DOHH2 (cell line): ENCODE results near the gene SUSD5.

Experiments used
- H3F3A ChIP-seq: fragments of 200-600 bp; sonication (generic), shearing (Covaris generic); 2 replicates; pipeline ENCODE4 v1.6.0; 2016; ENCODE audit warnings: antibody characterized with exemption, mild to moderate bottlenecking; ENCODE audit not compliant: control insufficient read depth, insufficient read depth
- H3K27ac ChIP-seq: fragments of 200-600 bp; sonication (generic); 2 replicates; pipeline ENCODE4 v1.5.1; 2014; ENCODE audit warnings: low read depth, mild to moderate bottlenecking, low read length, moderate library complexity
- H3K27me3 ChIP-seq: fragments of 200-600 bp; sonication (generic); 2 replicates; pipeline ENCODE4 v1.6.1; 2014; ENCODE audit warnings: mild to moderate bottlenecking, low read length, mixed read lengths; ENCODE audit not compliant: control insufficient read depth
- H3K36me3 ChIP-seq: fragments of 200-600 bp; sonication (generic); 2 replicates; pipeline ENCODE4 v1.6.1; 2014; ENCODE audit warnings: mild to moderate bottlenecking, low read length, moderate library complexity, mixed read lengths; ENCODE audit not compliant: control insufficient read depth
- H3K4me1 ChIP-seq: fragments of 200-600 bp; sonication (generic); 2 replicates; pipeline ENCODE4 v1.6.1; 2014; ENCODE audit warnings: mild to moderate bottlenecking, low read length, mixed read lengths; ENCODE audit not compliant: control insufficient read depth
- H3K4me2 ChIP-seq: fragments of 200-600 bp; sonication (generic); 2 replicates; pipeline ENCODE4 v1.6.0; 2014; ENCODE audit warnings: mild to moderate bottlenecking, low read length, moderate library complexity
- H3K4me3 ChIP-seq: fragments of 200-600 bp; sonication (generic); 2 replicates; pipeline ENCODE4 v1.5.1; 2014; ENCODE audit warnings: mild to moderate bottlenecking, low read length, mixed read lengths
- H3K79me2 ChIP-seq: fragments of 200-600 bp; sonication (generic); 2 replicates; pipeline ENCODE4 v1.6.1; 2014; ENCODE audit warnings: mild to moderate bottlenecking, low read length, mixed read lengths; ENCODE audit not compliant: control insufficient read depth
- H3K9me2 ChIP-seq: fragments of 200-600 bp; sonication (generic); replicated peaks from 2 replicates; pipeline ENCODE4 v1.6.1; 2014; ENCODE audit warnings: mild to moderate bottlenecking, low read length, mixed read lengths; ENCODE audit not compliant: control insufficient read depth
- H3K9me3 ChIP-seq: fragments of 200-600 bp; sonication (generic); 2 replicates; pipeline ENCODE4 v1.6.1; 2014; ENCODE audit warnings: antibody characterized with exemption, low read length, mixed read lengths; ENCODE audit not compliant: control insufficient read depth, insufficient read depth
- H4K20me1 ChIP-seq: fragments of 200-600 bp; sonication (generic); 2 replicates; pipeline ENCODE4 v1.6.0; 2014; ENCODE audit warnings: low read depth, mild to moderate bottlenecking, antibody characterized with exemption, low read length, moderate library complexity; ENCODE audit not compliant: control insufficient read depth, insufficient read depth
- CTCF ChIP-seq: fragments of 200-600 bp; sonication (generic); IDR thresholded peaks from one replicate; pipeline ENCODE4 v1.5.1; 2014; ENCODE audit warnings: antibody characterized with exemption, mild to moderate bottlenecking, low read depth, low read length; ENCODE audit not compliant: poor library complexity, severe bottlenecking
- EZH2phosphoT487 ChIP-seq: fragments of 200-600 bp; sonication (generic); IDR thresholded peaks from 2 replicates; pipeline ENCODE4 v1.6.1; 2017; ENCODE audit warnings: borderline replicate concordance, mild to moderate bottlenecking, antibody characterized with exemption, low read length, moderate library complexity, mixed read lengths

SUSD5 gene

GRCh38 chr3:33231756-33232465 lies 13.3 kb upstream of the SUSD5 start:
- Histone ChIP-seq H3K4me1 (no peaks in the 10 kb centered on the region), H3K36me3 (no peaks in the 10 kb centered on the region), H4K20me1 (no peaks in the 10 kb centered on the region), H3K4me3 (no peak overlapping the region), H3K27me3 (no peaks in the 10 kb centered on the region; the same call in 1 of the 2 replicates), H3F3A (no peaks in the 10 kb centered on the region), H3K9me3 (no peaks in the 10 kb centered on the region), H3K27ac (no peak overlapping the region), H3K4me2 (no peak overlapping the region), H3K79me2 (no peaks in the 10 kb centered on the region), H3K9me2 (no peaks in the 10 kb centered on the region)
- no peak for TF ChIP-seq CTCF
- no peak for TF ChIP-seq EZH2phosphoT487

- Histone ChIP-seq H3K4me2 (no peak overlapping the region), H3K27ac (no peak overlapping the region), H3K79me2 (no peaks in the 10 kb centered on the region), H4K20me1 (no peaks in the 10 kb centered on the region), H3K36me3 (no peaks in the 10 kb centered on the region), H3F3A (no peaks in the 10 kb centered on the region), H3K4me1 (no peaks in the 10 kb centered on the region), H3K9me3 (no peaks in the 10 kb centered on the region), H3K4me3 (no peak overlapping the region), H3K27me3 (no peaks in the 10 kb centered on the region; the same call in 1 of the 2 replicates), H3K9me2 (no peaks in the 10 kb centered on the region)
- TF ChIP-seq EZH2phosphoT487 (no peak), CTCF (no peak)
Measured at GRCh38 chr3:33229947-33230346, 11.3 kb upstream of the SUSD5 start.

- TF ChIP-seq EZH2phosphoT487 (no peak), CTCF (no peak)
- no peak overlapping the region for H3K4me3 ChIP-seq
- H3K27me3 ChIP-seq, result no peaks in the 10 kb centered on the region; the same call in 1 of the 2 replicates
- no peaks in the 10 kb centered on the region for H3K79me2 ChIP-seq
- H3K9me2 ChIP-seq, result no peaks in the 10 kb centered on the region
- no peaks in the 10 kb centered on the region for H3K4me1 ChIP-seq
- no peaks in the 10 kb centered on the region for H3F3A ChIP-seq
- H4K20me1 ChIP-seq, result no peaks in the 10 kb centered on the region
- no peaks in the 10 kb centered on the region for H3K9me3 ChIP-seq
- H3K4me2 ChIP-seq, result no peak overlapping the region
- no peaks in the 10 kb centered on the region for H3K36me3 ChIP-seq
- H3K27ac ChIP-seq, result no peak overlapping the region
Measured at GRCh38 chr3:33229066-33229465, 10.5 kb upstream of the SUSD5 start.
